ENCODE results near the gene CYB5A.

CYB5A gene

DNA sequence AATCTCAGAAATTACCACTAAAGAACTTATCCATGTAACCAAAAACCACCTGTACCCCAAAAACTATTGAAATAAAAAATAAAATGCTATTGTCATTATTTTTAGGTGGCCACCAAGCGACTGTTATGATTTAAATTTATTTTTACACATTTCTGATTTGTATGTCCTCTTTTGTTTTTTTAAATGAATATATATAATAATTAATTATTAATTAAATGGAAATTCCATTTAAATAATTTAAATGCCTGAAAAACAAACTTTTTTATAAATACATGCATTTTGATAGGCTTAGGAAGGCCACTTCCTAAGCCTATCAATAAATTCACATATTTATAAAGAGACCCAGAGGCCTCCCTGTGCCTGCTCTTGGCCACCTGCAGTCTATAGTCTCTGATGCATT lies 52.2 kb downstream of the CYB5A start:
- no peak for DNase-seq (ENCODE audit: low spot score)
- in situ Hi-C loops (cut with MboI; ENCODE audit: low pct_unique_long_range_greater_than_20kb, low sequenced_read_pairs, unreplicated experiment), result no loop called here
- TF ChIP-seq, protein P1, sequence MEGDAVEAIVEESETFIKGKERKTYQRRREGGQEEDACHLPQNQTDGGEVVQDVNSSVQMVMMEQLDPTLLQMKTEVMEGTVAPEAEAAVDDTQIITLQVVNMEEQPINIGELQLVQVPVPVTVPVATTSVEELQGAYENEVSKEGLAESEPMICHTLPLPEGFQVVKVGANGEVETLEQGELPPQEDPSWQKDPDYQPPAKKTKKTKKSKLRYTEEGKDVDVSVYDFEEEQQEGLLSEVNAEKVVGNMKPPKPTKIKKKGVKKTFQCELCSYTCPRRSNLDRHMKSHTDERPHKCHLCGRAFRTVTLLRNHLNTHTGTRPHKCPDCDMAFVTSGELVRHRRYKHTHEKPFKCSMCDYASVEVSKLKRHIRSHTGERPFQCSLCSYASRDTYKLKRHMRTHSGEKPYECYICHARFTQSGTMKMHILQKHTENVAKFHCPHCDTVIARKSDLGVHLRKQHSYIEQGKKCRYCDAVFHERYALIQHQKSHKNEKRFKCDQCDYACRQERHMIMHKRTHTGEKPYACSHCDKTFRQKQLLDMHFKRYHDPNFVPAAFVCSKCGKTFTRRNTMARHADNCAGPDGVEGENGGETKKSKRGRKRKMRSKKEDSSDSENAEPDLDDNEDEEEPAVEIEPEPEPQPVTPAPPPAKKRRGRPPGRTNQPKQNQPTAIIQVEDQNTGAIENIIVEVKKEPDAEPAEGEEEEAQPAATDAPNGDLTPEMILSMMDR (IDR thresholded peaks at IDR 0.05; ENCODE audit: extremely low read depth, insufficient read depth, missing control alignments), result no peak

DNA sequence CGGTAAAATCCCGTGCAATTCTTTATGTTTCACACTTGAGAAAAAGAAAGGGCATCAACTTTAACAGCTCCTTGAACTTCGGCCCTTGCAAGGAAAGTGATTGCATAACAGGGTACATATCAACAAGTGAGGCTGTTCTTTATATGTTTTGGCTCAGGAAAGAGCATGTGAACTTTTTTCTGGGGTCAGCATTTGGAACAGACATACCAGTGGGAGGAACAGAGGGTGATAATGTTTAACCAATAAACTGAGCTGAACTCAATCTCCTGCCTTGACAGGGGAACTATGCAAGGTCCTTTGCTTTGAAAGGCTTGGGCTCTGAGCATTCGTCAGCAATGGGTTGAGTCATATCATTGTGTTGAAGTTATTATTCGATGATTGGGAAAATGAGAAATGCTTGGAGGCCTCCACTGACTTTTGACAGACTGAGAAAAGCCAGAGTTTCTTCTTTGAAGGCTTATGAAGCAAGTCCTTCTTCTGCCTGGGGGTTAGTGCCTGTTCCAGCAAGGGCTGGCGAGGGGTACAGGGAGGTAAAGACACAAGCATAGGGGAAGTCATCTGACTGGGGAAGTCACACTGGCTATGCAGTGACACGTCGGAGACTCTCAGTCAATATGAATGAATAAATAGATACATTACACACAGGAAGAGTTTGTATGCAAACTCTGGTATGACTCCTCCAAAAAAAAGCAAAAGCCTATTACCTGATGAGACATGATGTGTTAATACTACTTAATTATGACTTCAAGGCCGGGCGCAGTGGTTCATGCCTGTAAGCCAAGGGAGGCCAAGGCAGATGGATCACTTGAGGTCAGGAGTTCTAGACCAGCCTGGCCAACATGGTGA lies 57.2 kb downstream of the CYB5A start:
- in situ Hi-C loops (cut with MboI; ENCODE audit: low pct_unique_long_range_greater_than_20kb, low sequenced_read_pairs, unreplicated experiment), result no loop called here
- TF ChIP-seq, protein P1 (IDR thresholded peaks at IDR 0.05; ENCODE audit: extremely low read depth, insufficient read depth, missing control alignments), result no peak
- DNase-seq (ENCODE audit: low spot score), result no peak

DNA sequence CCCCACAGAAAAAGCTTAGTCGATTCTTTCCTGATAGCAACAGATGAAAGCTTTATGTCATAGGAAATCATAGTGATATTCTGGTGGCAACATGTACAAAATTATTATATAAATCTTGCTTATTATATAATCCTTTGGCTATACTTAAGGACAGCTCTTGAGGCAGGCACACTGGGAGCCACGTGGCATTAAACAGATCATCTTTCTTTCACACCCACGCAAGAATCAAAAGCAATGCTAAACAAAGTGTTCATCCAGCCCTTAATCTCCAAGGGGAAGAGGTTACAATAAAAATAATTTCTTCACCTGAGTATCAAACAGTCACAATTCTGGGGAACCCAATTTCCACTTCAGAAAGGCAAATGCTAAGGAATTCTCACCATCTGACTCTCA lies 57.8 kb downstream of the CYB5A start:
- in situ Hi-C loops (cut with MboI; ENCODE audit: low pct_unique_long_range_greater_than_20kb, low sequenced_read_pairs, unreplicated experiment), result no loop called here
- TF ChIP-seq, protein P1 (IDR thresholded peaks at IDR 0.05; ENCODE audit: extremely low read depth, insufficient read depth, missing control alignments), result no peak
- DNase-seq (ENCODE audit: low spot score), result no peak

DNA sequence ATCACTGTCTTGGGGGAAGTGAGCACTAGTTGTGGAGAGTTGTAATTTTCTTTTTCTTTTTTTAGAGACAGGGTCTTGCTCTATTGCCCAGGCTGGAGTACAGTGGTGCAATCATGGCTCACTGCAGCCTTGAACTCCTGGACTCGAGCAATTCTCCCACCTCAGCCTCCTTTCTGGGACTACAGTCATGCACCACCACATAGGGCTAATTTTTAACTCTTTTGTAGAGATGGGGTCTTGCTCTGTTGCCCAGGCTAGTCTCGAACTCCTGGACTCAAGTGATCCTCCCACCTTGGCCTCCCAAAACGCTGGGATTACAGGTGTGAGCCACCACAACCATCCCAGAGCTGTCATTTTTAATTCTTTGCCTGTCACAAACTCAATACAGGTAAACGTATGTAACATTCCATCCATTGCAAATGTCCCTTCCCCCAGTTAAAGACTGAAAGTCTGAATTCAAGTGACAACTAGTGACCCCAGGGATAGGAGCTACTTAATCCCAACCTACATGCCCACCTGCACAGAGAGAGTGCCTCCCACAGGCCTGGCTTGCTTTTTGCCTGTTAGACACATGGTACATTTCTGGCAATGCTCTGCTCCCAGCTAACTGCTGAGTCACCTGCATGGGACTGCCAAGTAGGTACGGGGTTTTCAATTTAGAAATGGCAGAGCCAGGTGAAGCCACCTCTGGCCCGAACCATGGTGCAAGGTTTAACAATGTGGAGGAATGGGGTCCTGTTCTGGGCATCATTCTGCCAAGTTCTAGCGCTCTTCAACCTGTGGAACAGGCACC lies 60.6 kb downstream of the CYB5A start:
- TF ChIP-seq, protein P1 (IDR thresholded peaks at IDR 0.05; ENCODE audit: extremely low read depth, insufficient read depth, missing control alignments), result no peak
- in situ Hi-C loops (cut with MboI; ENCODE audit: low pct_unique_long_range_greater_than_20kb, low sequenced_read_pairs, unreplicated experiment), result no loop called here
- DNase-seq (ENCODE audit: low spot score), result no peak

DNA sequence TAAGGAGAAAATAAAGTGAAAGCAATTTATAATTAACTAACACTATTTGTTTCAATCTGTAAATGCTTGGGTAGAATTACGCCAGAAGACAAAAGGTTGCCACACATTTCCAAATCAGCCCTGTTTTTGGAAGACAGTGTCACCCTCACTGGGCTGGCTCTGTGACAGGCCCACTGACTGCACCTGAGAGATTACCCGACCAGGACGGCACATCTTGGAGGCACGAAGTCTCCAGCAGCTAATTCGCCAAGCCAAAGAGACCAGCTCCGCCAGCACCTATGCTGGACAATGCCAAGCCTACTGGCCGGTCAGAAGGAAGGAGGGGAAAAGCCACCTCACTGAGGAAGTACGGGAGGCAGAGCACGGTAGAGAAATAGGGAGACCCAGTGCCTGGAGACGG lies 61.9 kb downstream of the CYB5A start:
- no peak for DNase-seq (ENCODE audit: low spot score)
- TF ChIP-seq, protein P1 (IDR thresholded peaks at IDR 0.05; ENCODE audit: extremely low read depth, insufficient read depth, missing control alignments), result no peak
- in situ Hi-C loops (cut with MboI; ENCODE audit: low pct_unique_long_range_greater_than_20kb, low sequenced_read_pairs, unreplicated experiment), result no loop called here

DNA sequence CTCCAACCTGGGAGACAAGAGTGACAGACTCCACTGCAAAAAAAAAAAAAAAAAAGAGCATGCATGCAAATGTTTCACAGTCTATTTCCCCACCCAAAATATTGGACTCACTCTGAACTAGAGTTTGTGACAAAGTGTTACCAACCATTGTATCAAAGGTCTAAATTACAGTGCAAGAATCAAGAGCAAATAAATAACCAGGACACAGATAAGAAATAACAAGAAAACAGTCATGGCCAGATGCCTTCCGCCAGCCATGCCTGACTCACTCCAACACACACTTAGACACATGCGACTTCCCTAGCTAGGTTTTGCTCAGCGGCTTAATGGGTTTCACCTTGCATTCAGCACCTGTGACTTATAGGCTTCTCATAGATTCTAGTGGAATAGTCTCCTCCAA lies 62.8 kb downstream of the CYB5A start:
- DNase-seq (ENCODE audit: low spot score), result no peak
- TF ChIP-seq, protein P1 (IDR thresholded peaks at IDR 0.05; ENCODE audit: extremely low read depth, insufficient read depth, missing control alignments), result no peak
- in situ Hi-C loops (cut with MboI; ENCODE audit: low pct_unique_long_range_greater_than_20kb, low sequenced_read_pairs, unreplicated experiment), result no loop called here

Data from GM13977 (cell line).